ENCODE results near the gene PAK1.

PAK1 gene

GRCh38 chr11:77487790-77488189, 13.9 kb upstream of the PAK1 start:
- Histone ChIP-seq H3K27ac (ENCODE audit: low read depth, low read length) (no peak overlapping the region), H3K4me3 (ENCODE audit: low read depth in 1 of 5, low read length in 5 of 5) (no peak overlapping the region), H3K36me3 (ENCODE audit: control insufficient read depth in 5 of 5, insufficient read depth in 5 of 5, low read length in 5 of 5) (no peaks in the 10 kb centered on the region), H3K9ac (ENCODE audit: low read length in 5 of 5) (no peak overlapping the region), H3K27me3 (ENCODE audit: control insufficient read depth in 5 of 5, insufficient read depth in 4 of 5, low read length in 5 of 5) (no peaks in the 10 kb centered on the region), H3K9me3 (ENCODE audit: control insufficient read depth in 5 of 5, low read length in 5 of 5) (peaks cover 0 to 7% (median 0%) of the 10 kb centered on the region in 5 donors), H3K4me1 (ENCODE audit: control insufficient read depth in 5 of 5, insufficient read depth in 5 of 5, low read length in 5 of 5) (no peaks in the 10 kb centered on the region)

DNA sequence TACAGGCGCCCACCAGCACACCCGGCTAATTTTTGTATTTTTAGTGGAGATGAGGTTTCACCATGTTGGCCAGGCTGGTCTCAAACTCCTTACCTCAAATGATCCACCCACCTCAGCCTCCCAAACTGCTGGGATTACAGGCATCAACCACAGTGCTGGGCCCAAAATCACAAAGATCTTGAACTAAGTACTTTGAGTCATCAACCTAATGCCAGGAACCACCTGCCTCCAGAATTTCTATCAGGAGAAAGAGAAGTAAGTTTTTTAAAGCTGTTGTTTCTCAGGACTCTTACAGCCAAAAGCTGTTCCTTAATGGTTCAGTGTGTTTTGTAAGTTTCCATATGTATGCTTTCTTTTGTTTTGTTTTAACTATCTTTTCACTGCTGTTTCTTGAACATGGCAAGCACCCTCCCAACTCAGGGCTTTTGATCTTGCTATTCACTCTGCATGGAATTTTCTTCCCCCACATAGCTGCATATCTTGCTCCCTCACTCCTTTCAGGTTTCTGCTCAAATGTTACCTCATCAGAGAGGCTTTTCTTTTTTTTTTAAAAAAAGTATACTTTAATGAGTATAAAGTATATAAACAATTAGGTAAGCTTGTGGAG, 6.0 kb upstream of the PAK1 start:
- H3K9me3 ChIP-seq (ENCODE audit: control insufficient read depth in 5 of 5, low read length in 5 of 5), result no peaks in the 10 kb centered on the region
- H3K27me3 ChIP-seq (ENCODE audit: control insufficient read depth in 5 of 5, insufficient read depth in 4 of 5, low read length in 5 of 5), result no peaks in the 10 kb centered on the region
- H3K36me3 ChIP-seq (ENCODE audit: control insufficient read depth in 5 of 5, insufficient read depth in 5 of 5, low read length in 5 of 5), result no peaks in the 10 kb centered on the region
- H3K9ac ChIP-seq (ENCODE audit: low read length in 5 of 5), result no peak overlapping the region
- H3K27ac ChIP-seq (ENCODE audit: low read depth, low read length), result no peak overlapping the region
- no peak overlapping the region for H3K4me3 ChIP-seq (ENCODE audit: low read depth in 1 of 5, low read length in 5 of 5)
- H3K4me1 ChIP-seq (ENCODE audit: control insufficient read depth in 5 of 5, insufficient read depth in 5 of 5, low read length in 5 of 5), result no peaks in the 10 kb centered on the region

- H3K9me3 ChIP-seq (ENCODE audit: control insufficient read depth in 5 of 5, low read length in 5 of 5), result no peaks in the 10 kb centered on the region
- H3K27ac ChIP-seq (ENCODE audit: low read depth, low read length), result no peak overlapping the region
- H3K4me1 ChIP-seq (ENCODE audit: control insufficient read depth in 5 of 5, insufficient read depth in 5 of 5, low read length in 5 of 5), result peaks cover 0 to 16% (median 10%) of the 10 kb centered on the region in 5 donors
- H3K36me3 ChIP-seq (ENCODE audit: control insufficient read depth in 5 of 5, insufficient read depth in 5 of 5, low read length in 5 of 5), result no peaks in the 10 kb centered on the region
- no peaks in the 10 kb centered on the region for H3K27me3 ChIP-seq (ENCODE audit: control insufficient read depth in 5 of 5, insufficient read depth in 4 of 5, low read length in 5 of 5)
- H3K4me3 ChIP-seq (ENCODE audit: low read depth in 1 of 5, low read length in 5 of 5), result no peak overlapping the region
- H3K9ac ChIP-seq (ENCODE audit: low read length in 5 of 5), result no peak overlapping the region
Measured at GRCh38 chr11:77475206-77475605, 1.3 kb upstream of the PAK1 start.

- no peaks in the 10 kb centered on the region for H3K9me3 ChIP-seq (ENCODE audit: control insufficient read depth in 5 of 5, low read length in 5 of 5)
- no peaks in the 10 kb centered on the region for H3K27me3 ChIP-seq (ENCODE audit: control insufficient read depth in 5 of 5, insufficient read depth in 4 of 5, low read length in 5 of 5)
- H3K4me1 ChIP-seq (ENCODE audit: control insufficient read depth in 5 of 5, insufficient read depth in 5 of 5, low read length in 5 of 5), result peaks cover 0 to 16% (median 10%) of the 10 kb centered on the region in 5 donors
- H3K27ac ChIP-seq (ENCODE audit: low read depth, low read length), result no peak overlapping the region
- H3K4me3 ChIP-seq (ENCODE audit: low read depth in 1 of 5, low read length in 5 of 5), result peak overlapping the region; percentile 45 to 73 (median 66)
- peak overlapping the region in 1 of 5 donors; percentile 38 for H3K9ac ChIP-seq (ENCODE audit: low read length in 5 of 5)
- H3K36me3 ChIP-seq (ENCODE audit: control insufficient read depth in 5 of 5, insufficient read depth in 5 of 5, low read length in 5 of 5), result no peaks in the 10 kb centered on the region
Measured at GRCh38 chr11:77474684-77475060, 778 bp upstream of the PAK1 start.

DNA sequence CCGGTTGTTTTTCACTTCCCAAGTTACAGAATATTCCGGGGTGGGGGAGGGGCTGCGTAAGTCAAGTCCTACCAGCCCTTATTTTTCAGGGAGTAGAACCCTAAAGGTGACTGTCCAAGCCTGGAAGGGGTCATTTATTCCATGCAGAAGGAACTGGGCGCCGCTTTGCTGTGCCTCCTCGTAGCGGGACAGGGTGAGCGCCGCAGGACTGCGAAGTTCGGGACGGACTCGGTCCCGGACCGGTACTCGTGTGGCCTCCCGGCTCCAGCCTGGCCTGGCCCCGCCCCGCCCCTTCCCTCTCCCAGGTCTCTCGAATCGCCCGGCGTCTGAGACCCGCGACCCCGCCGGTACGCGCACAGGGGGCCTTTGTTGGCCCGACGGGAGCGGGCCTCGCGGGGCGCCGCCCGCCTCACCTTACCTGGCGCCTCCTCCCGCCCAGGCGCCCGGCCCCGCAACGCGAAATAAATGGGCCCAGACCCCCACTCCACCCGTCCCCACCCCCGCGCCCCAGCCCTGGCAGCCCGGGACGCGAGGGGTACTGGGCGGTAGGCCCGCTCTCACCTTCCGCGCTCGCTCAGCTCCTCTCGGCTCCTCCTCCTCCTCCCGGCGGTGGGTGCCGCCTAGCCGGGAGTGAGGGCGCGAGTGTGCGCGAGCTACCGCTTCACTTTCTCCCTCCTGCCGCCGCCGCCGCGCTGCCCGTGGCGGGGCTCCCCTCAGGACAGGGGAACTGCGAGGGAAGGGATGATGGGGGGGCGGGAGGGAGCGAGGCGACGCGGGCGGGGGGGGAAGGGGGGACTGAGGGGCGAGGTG, 698 bp downstream of the PAK1 start:
- no peak overlapping the region for H3K27ac ChIP-seq (ENCODE audit: low read depth, low read length)
- H3K36me3 ChIP-seq (ENCODE audit: control insufficient read depth in 5 of 5, insufficient read depth in 5 of 5, low read length in 5 of 5), result no peaks in the 10 kb centered on the region
- peak overlapping the region; percentile 65 to 73 (median 67) for H3K4me3 ChIP-seq (ENCODE audit: low read depth in 1 of 5, low read length in 5 of 5)
- H3K27me3 ChIP-seq (ENCODE audit: control insufficient read depth in 5 of 5, insufficient read depth in 4 of 5, low read length in 5 of 5), result no peaks in the 10 kb centered on the region
- H3K9ac ChIP-seq (ENCODE audit: low read length in 5 of 5), result peak overlapping the region in 4 of 5 donors; percentile 50 to 77 (median 72)
- no peaks in the 10 kb centered on the region for H3K9me3 ChIP-seq (ENCODE audit: control insufficient read depth in 5 of 5, low read length in 5 of 5)
- H3K4me1 ChIP-seq (ENCODE audit: control insufficient read depth in 5 of 5, insufficient read depth in 5 of 5, low read length in 5 of 5), result peaks cover 0 to 16% (median 10%) of the 10 kb centered on the region in 5 donors

DNA sequence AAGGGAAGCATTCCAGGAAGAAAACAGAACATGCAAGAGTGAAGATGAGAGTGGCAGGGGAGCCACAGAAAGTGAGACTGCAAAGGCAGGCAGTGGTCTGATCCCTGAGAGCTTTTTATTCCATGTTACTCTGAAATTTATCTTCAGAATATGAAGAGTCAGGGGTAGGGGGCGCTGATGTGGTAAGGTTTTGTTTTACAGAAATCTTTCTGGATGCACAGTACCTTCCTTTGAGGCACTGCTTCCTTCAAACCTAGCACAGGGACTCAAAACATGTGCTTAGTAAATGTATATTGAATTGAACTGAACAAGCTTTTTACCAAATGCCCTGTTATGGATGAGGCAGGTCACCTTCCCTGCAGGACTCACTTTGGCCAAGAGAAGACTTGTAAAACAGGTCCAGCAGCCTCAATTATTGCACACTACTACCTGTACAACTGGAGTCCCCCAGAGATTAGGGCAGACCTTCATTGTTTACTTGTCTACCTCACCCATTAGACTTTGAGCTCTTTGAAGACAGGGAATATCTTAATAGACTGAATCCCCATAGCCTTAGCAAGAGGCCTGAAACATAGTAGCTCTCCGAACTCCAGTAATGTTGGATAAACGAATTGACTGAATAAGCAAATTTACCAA, 2.2 kb downstream of the PAK1 start:
- Histone ChIP-seq H3K4me1 (ENCODE audit: control insufficient read depth in 5 of 5, insufficient read depth in 5 of 5, low read length in 5 of 5) (peaks cover 0 to 16% (median 10%) of the 10 kb centered on the region in 5 donors), H3K4me3 (ENCODE audit: low read depth in 1 of 5, low read length in 5 of 5) (no peak overlapping the region), H3K9me3 (ENCODE audit: control insufficient read depth in 5 of 5, low read length in 5 of 5) (no peaks in the 10 kb centered on the region), H3K27me3 (ENCODE audit: control insufficient read depth in 5 of 5, insufficient read depth in 4 of 5, low read length in 5 of 5) (no peaks in the 10 kb centered on the region), H3K9ac (ENCODE audit: low read length in 5 of 5) (no peak overlapping the region), H3K36me3 (ENCODE audit: control insufficient read depth in 5 of 5, insufficient read depth in 5 of 5, low read length in 5 of 5) (no peaks in the 10 kb centered on the region), H3K27ac (ENCODE audit: low read depth, low read length) (no peak overlapping the region)

DNA sequence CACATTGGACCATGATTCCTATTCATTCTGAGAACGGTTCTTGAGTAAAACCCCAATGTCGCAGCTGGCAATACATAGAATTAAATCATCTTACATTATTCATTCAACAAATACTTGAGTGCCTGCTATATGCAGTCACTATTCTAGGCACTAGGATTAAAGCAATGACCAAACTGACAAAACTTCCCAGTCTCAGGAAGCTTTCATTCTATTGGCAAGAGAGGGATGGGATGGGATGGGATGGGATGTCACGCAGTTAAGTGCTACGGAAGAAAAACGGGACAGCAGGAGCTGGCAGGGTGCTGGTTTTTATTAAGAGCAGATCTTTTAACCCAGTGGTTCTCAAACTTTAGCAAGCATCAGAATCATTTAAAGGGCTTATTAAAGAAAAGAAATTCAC, 2.9 kb downstream of the PAK1 start:
- Histone ChIP-seq H3K4me1 (ENCODE audit: control insufficient read depth in 5 of 5, insufficient read depth in 5 of 5, low read length in 5 of 5) (peaks cover 0 to 16% (median 10%) of the 10 kb centered on the region in 5 donors), H3K4me3 (ENCODE audit: low read depth in 1 of 5, low read length in 5 of 5) (no peak overlapping the region), H3K27ac (ENCODE audit: low read depth, low read length) (no peak overlapping the region)

GRCh38 chr11:77470504-77470903, 3.4 kb downstream of the PAK1 start:
- Histone ChIP-seq H3K27ac (ENCODE audit: low read depth, low read length) (no peak overlapping the region), H3K4me3 (ENCODE audit: low read depth in 1 of 5, low read length in 5 of 5) (no peak overlapping the region), H3K27me3 (ENCODE audit: control insufficient read depth in 5 of 5, insufficient read depth in 4 of 5, low read length in 5 of 5) (no peaks in the 10 kb centered on the region)

More for the DNA sequence above, 2.9 kb downstream of the PAK1 start:
- no peak overlapping the region for H3K9ac ChIP-seq (ENCODE audit: low read length in 5 of 5)
- H3K9me3 ChIP-seq (ENCODE audit: control insufficient read depth in 5 of 5, low read length in 5 of 5), result no peaks in the 10 kb centered on the region
- H3K36me3 ChIP-seq (ENCODE audit: control insufficient read depth in 5 of 5, insufficient read depth in 5 of 5, low read length in 5 of 5), result no peaks in the 10 kb centered on the region
- H3K27me3 ChIP-seq (ENCODE audit: control insufficient read depth in 5 of 5, insufficient read depth in 4 of 5, low read length in 5 of 5), result no peaks in the 10 kb centered on the region

GRCh38 chr11:77468527-77468926, 5.4 kb downstream of the PAK1 start:
- H3K9ac ChIP-seq (ENCODE audit: low read length in 5 of 5), result no peak overlapping the region
- H3K9me3 ChIP-seq (ENCODE audit: control insufficient read depth in 5 of 5, low read length in 5 of 5), result no peaks in the 10 kb centered on the region
- H3K27ac ChIP-seq (ENCODE audit: low read depth, low read length), result no peak overlapping the region
- no peaks in the 10 kb centered on the region for H3K27me3 ChIP-seq (ENCODE audit: control insufficient read depth in 5 of 5, insufficient read depth in 4 of 5, low read length in 5 of 5)
- peaks cover 0 to 9% (median 5%) of the 10 kb centered on the region in 5 donors for H3K4me1 ChIP-seq (ENCODE audit: control insufficient read depth in 5 of 5, insufficient read depth in 5 of 5, low read length in 5 of 5)
- no peak overlapping the region for H3K4me3 ChIP-seq (ENCODE audit: low read depth in 1 of 5, low read length in 5 of 5)
- H3K36me3 ChIP-seq (ENCODE audit: control insufficient read depth in 5 of 5, insufficient read depth in 5 of 5, low read length in 5 of 5), result no peaks in the 10 kb centered on the region

More at GRCh38 chr11:77470504-77470903, 3.4 kb downstream of the PAK1 start:
- no peaks in the 10 kb centered on the region for H3K36me3 ChIP-seq (ENCODE audit: control insufficient read depth in 5 of 5, insufficient read depth in 5 of 5, low read length in 5 of 5)
- H3K9ac ChIP-seq (ENCODE audit: low read length in 5 of 5), result no peak overlapping the region
- peaks cover 0 to 16% (median 10%) of the 10 kb centered on the region in 5 donors for H3K4me1 ChIP-seq (ENCODE audit: control insufficient read depth in 5 of 5, insufficient read depth in 5 of 5, low read length in 5 of 5)
- no peaks in the 10 kb centered on the region for H3K9me3 ChIP-seq (ENCODE audit: control insufficient read depth in 5 of 5, low read length in 5 of 5)

DNA sequence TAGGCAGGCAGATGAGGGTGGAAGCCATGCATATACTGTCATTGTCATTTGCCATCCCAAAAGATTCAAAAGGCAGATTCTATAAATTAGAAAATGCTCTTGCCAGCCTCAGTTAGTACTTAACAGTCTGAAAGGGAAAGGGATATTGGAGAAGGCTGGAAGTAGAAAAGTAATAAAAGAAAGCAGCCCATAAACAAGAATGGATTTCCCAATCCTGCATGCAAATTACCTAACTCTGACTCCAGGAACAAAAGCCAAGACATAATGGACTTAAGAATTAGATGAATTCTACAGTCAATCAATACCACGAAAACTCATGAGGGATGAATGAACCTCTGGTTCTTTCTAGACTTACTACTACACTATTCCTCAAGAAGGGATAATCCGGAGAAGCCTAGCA, 5.9 kb downstream of the PAK1 start:
- H3K4me1 ChIP-seq (ENCODE audit: control insufficient read depth in 5 of 5, insufficient read depth in 5 of 5, low read length in 5 of 5), result peaks cover 0 to 7% (median 4%) of the 10 kb centered on the region in 5 donors
- no peaks in the 10 kb centered on the region for H3K27me3 ChIP-seq (ENCODE audit: control insufficient read depth in 5 of 5, insufficient read depth in 4 of 5, low read length in 5 of 5)
- H3K27ac ChIP-seq (ENCODE audit: low read depth, low read length), result no peak overlapping the region
- H3K9ac ChIP-seq (ENCODE audit: low read length in 5 of 5), result no peak overlapping the region
- no peaks in the 10 kb centered on the region for H3K36me3 ChIP-seq (ENCODE audit: control insufficient read depth in 5 of 5, insufficient read depth in 5 of 5, low read length in 5 of 5)
- no peak overlapping the region for H3K4me3 ChIP-seq (ENCODE audit: low read depth in 1 of 5, low read length in 5 of 5)
- H3K9me3 ChIP-seq (ENCODE audit: control insufficient read depth in 5 of 5, low read length in 5 of 5), result no peaks in the 10 kb centered on the region
